Measurements from ENCODE around the gene SH3BP2.

- TF ChIP-seq CTCF (conservative IDR thresholded peaks at IDR 0.05; ENCODE audit: low read length) (no peak), EZH2phosphoT487 (IDR thresholded peaks at IDR 0.05; ENCODE audit: borderline replicate concordance) (no peak)
Observed at GRCh38 chr4:2750719-2751605, 41.9 kb upstream of the SH3BP2 start.
